Stimulated activated CD8-positive, alpha-beta memory T cell treated with anti-CD3 and anti-CD28 coated beads, Interleukin-12 subunit alpha, Interleukin-12 subunit beta, amount 100 ng/mL, for 4 hours (primary cell): ENCODE results near the gene TIGD4.

ENCODE experiments used
- DNase-seq: peaks from one replicate; pipeline ENCODE4 v3.0.0-alpha.2; 2020; ENCODE audit warnings: low read depth

TIGD4 gene

GRCh38 chr4:152779513-152780266, at the start of gene TIGD4, which contains the start of gene ARFIP1:
TSS of gene TIGD4 (minus strand) at chr4:152779730. CDS start at chr4:152771004, 8,726 bp downstream.
TSS of gene ARFIP1 (plus strand) at chr4:152779954. CDS start at chr4:152829634, 49,680 bp downstream.
- peak; percentile 91 for DNase-seq

GRCh38 chr4:152828122-152828521, 48.6 kb upstream of the TIGD4 start:
- DNase-seq = no peak

GRCh38 chr4:152825336-152825735, 45.8 kb upstream of the TIGD4 start:
- no peak for DNase-seq

- DNase-seq = no peak
Measured at GRCh38 chr4:152824561-152824960, 45.0 kb upstream of the TIGD4 start.

- DNase-seq = no peak
Measured at GRCh38 chr4:152822323-152822722, 42.8 kb upstream of the TIGD4 start.

- no peak for DNase-seq
Measured at GRCh38 chr4:152820073-152820472, 40.5 kb upstream of the TIGD4 start.

GRCh38 chr4:152819026-152819645, 39.6 kb upstream of the TIGD4 start:
- DNase-seq = no peak

- no peak for DNase-seq
Measured at GRCh38 chr4:152817331-152817730, 37.8 kb upstream of the TIGD4 start.

GRCh38 chr4:152815078-152815477, 35.5 kb upstream of the TIGD4 start:
- no peak for DNase-seq

GRCh38 chr4:152810715-152811287, 31.3 kb upstream of the TIGD4 start:
- no peak for DNase-seq

GRCh38 chr4:152808670-152809069, 29.1 kb upstream of the TIGD4 start:
- no peak for DNase-seq

GRCh38 chr4:152807294-152807829, 27.8 kb upstream of the TIGD4 start:
- DNase-seq = no peak

GRCh38 chr4:152806501-152807125, 27.1 kb upstream of the TIGD4 start:
- no peak for DNase-seq

GRCh38 chr4:152805818-152806217, 26.3 kb upstream of the TIGD4 start:
- DNase-seq = no peak

- DNase-seq = no peak
Measured at GRCh38 chr4:152805071-152805650, 25.6 kb upstream of the TIGD4 start.

GRCh38 chr4:152803541-152803940, 24.0 kb upstream of the TIGD4 start:
- no peak for DNase-seq

GRCh38 chr4:152795891-152796290, 16.4 kb upstream of the TIGD4 start:
- no peak for DNase-seq

- no peak for DNase-seq
Measured at GRCh38 chr4:152786627-152787026, 7.1 kb upstream of the TIGD4 start.

- DNase-seq = no peak
Measured at GRCh38 chr4:152785639-152786615, 6.4 kb upstream of the TIGD4 start.

- no peak for DNase-seq
Measured at GRCh38 chr4:152784490-152785350, 5.2 kb upstream of the TIGD4 start.
